Adrenal gland (tissue), 12 donors: ENCODE measurements around the gene PPP1R14C. TPM values are rescaled to one million over a fixed set of nuclear protein-coding genes. Genes with fewer than 3 reads are reported as not detected.

Experiments used
- DNase-seq, 7 donors: peaks; one replicate each; pipeline ENCODE4 v3.0.0-alpha.2; 2019 to 2020
- H3K27ac ChIP-seq, 5 donors: fragments of 200-600 bp; sonication (generic) in 4 of 5; 1 replicate in 3 of 5; 2 replicates in 2 of 5; pipeline versions ENCODE4 v1.5.1 to v1.8.0; 2016 to 2020; ENCODE audit warnings: mild to moderate bottlenecking in 1 of 5
- H3K27me3 ChIP-seq: fragments of 200-600 bp; 2 replicates; pipeline ENCODE4 v1.8.0; 2021
- H3K36me3 ChIP-seq, 2 donors: fragments of 200-600 bp; replicated peaks in 1 of 2; 1 replicate in 1 of 2; 2 replicates in 1 of 2; pipeline versions ENCODE4 v1.5.1 to v1.8.0; 2018 to 2022
- H3K4me1 ChIP-seq, 2 donors: fragments of 200-600 bp; replicated peaks in 1 of 2; 1 replicate in 1 of 2; 2 replicates in 1 of 2; pipeline versions ENCODE4 v1.5.1 to v1.8.0; 2018 to 2021
- H3K4me3 ChIP-seq, 4 donors: fragments of 200-600 bp; sonication (generic) in 3 of 4; one replicate each; pipeline ENCODE4 v1.5.1; 2016 to 2018
- H3K9me3 ChIP-seq, 3 donors: fragments of 200-600 bp; sonication (generic) in 1 of 3; replicated peaks in 1 of 3; 1 replicate in 2 of 3; 2 replicates in 1 of 3; pipeline versions ENCODE4 v1.5.1 to v1.8.0; 2016 to 2021
- CTCF ChIP-seq, 6 experiments: fragments of 450-650 bp in 4 of 6; fragments of 200-600 bp in 2 of 6; sonication (generic) in 1 of 6; IDR thresholded peaks; 1 replicate in 5 of 6; 2 replicates in 1 of 6; pipeline versions ENCODE4 v1.5.1 to v1.8.0; 2016 to 2021; ENCODE audit warnings: antibody characterized with exemption in 6 of 6, mild to moderate bottlenecking in 2 of 6, moderate library complexity in 1 of 6
- POLR2A ChIP-seq, 2 donors: fragments of 450-650 bp; IDR thresholded peaks; one replicate each; pipeline ENCODE4 v1.6.1; 2017; ENCODE audit warnings: antibody characterized with exemption in 2 of 2, mild to moderate bottlenecking in 2 of 2, moderate library complexity in 1 of 2
- WGBS, 4 donors: extraction: QIAGEN DNeasy Blood & Tissue Kit in 2 of 4; methylation state at CpG; one replicate each; pipeline versions ENCODE4 v1.1.5 to v1.1.7; 2013 to 2017; 5-methylcytosine and 5-hydroxymethylcytosine counted together
- intact Hi-C, 2 donors: fragments of 100-400 bp; cut with DNase I; formaldehyde crosslinking; loops; one replicate each; pipeline versions ENCODE4 v1.14.1 to v1.15.0; 2022 to 2023
- polyA plus RNA-seq, 3 donors: library from polyadenylated mRNA; stranded (reverse); fragments of 200-250 nt in 2 of 3; fragments of 350-450 nt in 1 of 3; fragmentation: Illumina TruSeq in 1 of 3; extraction: RNeasy Lipid Tissue Mini Kit (QIAGEN cat#74804) in 1 of 3; gene quantifications; one replicate each; pipeline ENCODE4 v1.2.3, GENCODE V29; 2013 to 2014
- total RNA-seq, 9 donors: library from RNA; depleted of rRNA in 4 of 9; stranded (reverse); fragments of >200 nt in 4 of 9; fragments of 120-200 nt in 1 of 9; fragmentation: NEBNext Ultra II Directional in 1 of 9; extraction: Animal tissue kit (Norgen Biotek cat#: 25700) in 1 of 9; gene quantifications; one replicate each; pipeline versions ENCODE4 v1.1.0 to v1.2.4, GENCODE V29; 2013 to 2023
- donor health status: healthy with polysubstance abuse.
- donor health status: Bipolar disorder and iron deficiency.
- donor health status: DM: yes; HTN: yes; CAD: no.
- donor health status: DM: no; HTN: no; CAD: no.
- donor health status: DM: no; HTN: no; CAD: no.
- donor health status: DM: yes; HTN: yes; CAD: no.

The PPP1R14C gene
- total and polyA plus RNA-seq, 12 donors = 0.11 to 0.46 (median 0.17) TPM; not detected in 5

- Histone ChIP-seq H3K36me3 (no peaks in the 10 kb centered on the region), H3K4me3 (no peak overlapping the region), H3K27ac (no peak overlapping the region), H3K9me3 (no peaks in the 10 kb centered on the region), H3K27me3 (peaks cover 3% of the 10 kb centered on the region), H3K4me1 (no peaks in the 10 kb centered on the region)
- 62 to 77% (median 71%) methylated on average over 1 of the region's 1 CpG for WGBS, 4 donors
- no peak for DNase-seq
- TF ChIP-seq POLR2A (IDR thresholded peaks at IDR 0.05) (no peak), CTCF (IDR thresholded peaks at IDR 0.05) (no peak)
- intact Hi-C loops = no loop called here
Measured at GRCh38 chr6:150279533-150279932, 136.7 kb downstream of the PPP1R14C start.

GRCh38 chr6:150280703-150281102, 137.9 kb downstream of the PPP1R14C start:
- DNase-seq = no peak
- intact Hi-C loops = no loop called here
- TF ChIP-seq POLR2A (IDR thresholded peaks at IDR 0.05) = no peak
- TF ChIP-seq CTCF (IDR thresholded peaks at IDR 0.05) = no peak

GRCh38 chr6:150281767-150282166, 138.9 kb downstream of the PPP1R14C start:
- no peak overlapping the region for H3K4me3 ChIP-seq
- peaks cover 3% of the 10 kb centered on the region for H3K27me3 ChIP-seq
- H3K36me3 ChIP-seq = no peaks in the 10 kb centered on the region
- no peak for DNase-seq
- intact Hi-C loops = no loop called here
- no peaks in the 10 kb centered on the region for H3K4me1 ChIP-seq
- no peak overlapping the region for H3K27ac ChIP-seq
- TF ChIP-seq CTCF (IDR thresholded peaks at IDR 0.05) (no peak), POLR2A (IDR thresholded peaks at IDR 0.05) (no peak)
- H3K9me3 ChIP-seq = no peaks in the 10 kb centered on the region

More at GRCh38 chr6:150280703-150281102, 137.9 kb downstream of the PPP1R14C start:
- no peaks in the 10 kb centered on the region for H3K9me3 ChIP-seq
- no peak overlapping the region for H3K27ac ChIP-seq
- H3K27me3 ChIP-seq = peaks cover 3% of the 10 kb centered on the region
- no peaks in the 10 kb centered on the region for H3K4me1 ChIP-seq
- H3K4me3 ChIP-seq = no peak overlapping the region
- whole genome bisulfite sequencing, 4 donors = 91 to 97% (median 97%) methylated on average over 1 of the region's 1 CpG
- no peaks in the 10 kb centered on the region for H3K36me3 ChIP-seq

- Histone ChIP-seq H3K4me1 (no peaks in the 10 kb centered on the region), H3K27ac (no peak overlapping the region), H3K4me3 (no peak overlapping the region), H3K9me3 (no peaks in the 10 kb centered on the region), H3K36me3 (no peaks in the 10 kb centered on the region), H3K27me3 (peaks cover 3% of the 10 kb centered on the region)
- intact Hi-C loops = no loop called here
- TF ChIP-seq CTCF (IDR thresholded peaks at IDR 0.05) (no peak), POLR2A (IDR thresholded peaks at IDR 0.05) (no peak)
- no peak for DNase-seq
Measured at GRCh38 chr6:150282806-150283205, 140.0 kb downstream of the PPP1R14C start.
